GM19455 (cell line): ENCODE results near the gene CNNM4.

Experiments
- ATAC-seq: cut with Tn5 transposase; IDR thresholded peaks from one replicate; pipeline ENCODE4 v1.9.1; 2021; ENCODE audit not compliant: unreplicated experiment

CNNM4 gene

DNA sequence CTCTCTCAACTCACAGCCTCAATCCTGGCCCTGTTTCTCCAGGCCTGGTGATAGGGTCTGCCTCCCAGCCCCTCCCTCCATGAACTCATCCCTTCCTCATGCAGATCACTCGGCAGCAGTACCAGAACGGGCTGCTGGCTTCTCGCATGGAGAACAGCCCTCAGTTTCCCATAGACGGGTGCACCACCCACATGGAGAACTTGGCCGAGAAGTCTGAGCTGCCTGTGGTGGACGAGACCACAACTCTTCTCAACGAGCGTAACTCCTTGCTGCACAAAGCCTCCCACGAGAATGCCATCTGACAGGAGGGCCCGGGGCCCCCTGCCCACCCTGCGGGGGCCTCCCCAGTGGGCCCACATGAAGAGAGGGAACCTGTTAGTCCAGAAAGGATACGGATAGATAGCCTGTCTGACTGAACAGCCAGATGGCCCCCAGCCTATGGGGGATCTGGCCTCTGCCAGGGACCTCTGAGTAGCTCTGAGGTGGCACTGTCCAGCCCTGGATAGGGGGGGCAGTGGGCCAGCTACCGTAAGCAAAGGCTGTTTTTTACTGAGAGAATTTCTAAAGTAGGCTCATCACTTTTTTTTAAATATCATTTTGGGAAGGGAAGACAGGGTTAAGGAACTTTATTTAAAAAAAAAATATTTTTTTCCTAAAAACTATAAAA is 48.6 kb downstream of the CNNM4 start:
- no peak for ATAC-seq

- ATAC-seq: no peak
Observed at GRCh38 chr2:96809951-96810782, 49.5 kb downstream of the CNNM4 start.

- ATAC-seq: no peak
Observed at GRCh38 chr2:96810783-96811192, 50.1 kb downstream of the CNNM4 start.

GRCh38 chr2:96811917-96812316 is 51.2 kb downstream of the CNNM4 start:
- no peak for ATAC-seq

GRCh38 chr2:96813656-96814055 is 53.0 kb downstream of the CNNM4 start:
- ATAC-seq: no peak

GRCh38 chr2:96815326-96816126 is 54.8 kb downstream of the CNNM4 start:
- ATAC-seq: peak; percentile 13

- peak; percentile 86 for ATAC-seq
Observed at GRCh38 chr2:96816127-96816835, 55.6 kb downstream of the CNNM4 start, which contains the start of gene CNNM3. CNNM3 (plus strand) TSS chr2:96816268; CDS start chr2:96816278, 10 bp downstream.

DNA sequence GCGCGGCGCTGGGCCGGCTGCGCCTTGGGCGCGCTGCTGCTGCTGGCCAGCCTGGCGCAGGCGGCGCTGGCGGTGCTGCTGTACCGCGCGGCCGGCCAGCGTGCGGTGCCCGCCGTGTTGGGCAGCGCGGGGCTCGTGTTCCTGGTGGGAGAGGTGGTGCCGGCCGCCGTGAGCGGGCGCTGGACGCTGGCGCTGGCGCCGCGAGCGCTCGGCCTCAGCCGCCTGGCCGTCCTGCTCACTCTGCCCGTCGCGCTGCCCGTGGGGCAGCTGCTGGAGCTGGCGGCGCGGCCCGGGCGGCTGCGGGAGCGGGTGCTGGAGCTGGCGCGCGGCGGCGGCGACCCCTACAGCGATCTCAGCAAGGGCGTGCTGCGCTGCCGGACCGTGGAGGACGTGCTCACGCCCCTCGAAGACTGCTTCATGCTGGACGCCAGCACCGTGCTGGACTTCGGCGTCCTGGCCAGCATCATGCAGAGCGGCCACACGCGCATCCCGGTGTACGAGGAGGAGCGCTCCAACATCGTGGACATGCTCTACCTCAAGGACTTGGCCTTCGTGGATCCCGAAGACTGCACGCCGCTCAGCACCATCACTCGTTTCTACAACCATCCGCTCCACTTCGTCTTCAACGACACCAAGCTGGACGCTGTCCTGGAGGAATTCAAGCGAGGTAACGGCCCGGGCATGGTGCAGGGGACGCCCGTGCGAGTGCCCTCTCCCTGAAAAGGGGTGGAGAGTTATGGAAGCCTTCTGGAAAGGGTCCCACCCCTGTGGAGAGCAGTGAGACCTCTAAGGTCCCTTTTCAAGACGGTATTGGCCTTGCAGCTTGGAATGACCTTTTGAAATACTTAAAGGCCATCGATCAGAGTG is 56.4 kb downstream of the CNNM4 start:
- no peak for ATAC-seq

DNA sequence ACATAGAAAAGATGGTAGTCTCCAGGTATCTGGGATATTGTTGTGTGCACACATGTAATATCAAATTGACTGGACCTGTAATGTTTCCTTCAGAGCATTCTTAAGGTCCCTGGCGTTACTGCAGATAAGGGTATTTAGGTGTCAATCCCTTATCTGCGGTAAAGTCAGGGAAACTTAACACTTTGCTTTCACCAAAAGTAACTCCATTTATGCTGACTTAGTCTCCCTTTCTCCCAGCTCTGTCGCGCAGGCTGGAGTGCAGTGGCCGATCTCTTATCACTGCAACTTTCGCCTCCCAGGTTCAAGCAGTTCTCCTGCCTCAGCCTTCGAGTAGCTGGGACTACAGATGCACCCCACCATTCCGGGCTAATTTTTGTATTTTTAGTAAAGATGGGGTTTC is 57.2 kb downstream of the CNNM4 start:
- no peak for ATAC-seq

DNA sequence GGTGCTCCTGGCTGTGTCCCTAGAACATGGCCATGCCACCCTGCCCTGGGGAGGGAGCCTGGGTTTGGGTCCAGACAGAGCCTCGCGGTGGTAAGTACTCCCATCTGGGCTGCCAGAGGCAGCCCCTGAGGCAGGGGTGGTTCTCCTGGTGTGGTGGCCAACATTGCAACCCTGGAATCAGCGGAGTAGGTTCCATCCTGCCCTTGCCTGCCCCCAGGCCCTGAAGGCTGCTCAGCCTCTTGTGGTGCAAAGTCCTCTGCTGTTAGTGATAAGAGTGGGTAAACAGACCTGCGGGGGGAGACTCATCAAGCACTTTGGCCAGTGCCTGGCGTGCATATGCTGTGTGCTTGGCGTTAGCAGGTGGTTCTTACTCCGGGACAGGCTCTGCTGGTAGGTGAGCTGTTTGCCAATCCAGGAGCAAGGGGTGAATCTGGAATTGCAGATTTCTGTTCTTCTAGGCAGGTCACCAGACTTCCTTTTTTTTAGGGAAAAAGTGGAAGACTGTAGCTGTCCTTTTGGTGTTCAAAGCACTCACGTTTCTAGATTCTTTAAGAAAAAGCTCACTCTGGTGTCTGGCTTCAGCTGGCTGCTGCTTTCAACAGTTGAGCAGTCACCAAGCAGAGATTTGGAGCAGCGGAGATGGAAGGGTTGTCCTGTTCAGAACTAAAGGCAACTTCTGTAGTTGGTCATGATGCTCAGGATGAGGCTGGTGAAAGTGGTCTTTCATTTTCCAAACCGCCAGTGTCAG is 58.6 kb downstream of the CNNM4 start:
- no peak for ATAC-seq

GRCh38 chr2:96819876-96820511 is 59.3 kb downstream of the CNNM4 start:
- ATAC-seq: no peak

DNA sequence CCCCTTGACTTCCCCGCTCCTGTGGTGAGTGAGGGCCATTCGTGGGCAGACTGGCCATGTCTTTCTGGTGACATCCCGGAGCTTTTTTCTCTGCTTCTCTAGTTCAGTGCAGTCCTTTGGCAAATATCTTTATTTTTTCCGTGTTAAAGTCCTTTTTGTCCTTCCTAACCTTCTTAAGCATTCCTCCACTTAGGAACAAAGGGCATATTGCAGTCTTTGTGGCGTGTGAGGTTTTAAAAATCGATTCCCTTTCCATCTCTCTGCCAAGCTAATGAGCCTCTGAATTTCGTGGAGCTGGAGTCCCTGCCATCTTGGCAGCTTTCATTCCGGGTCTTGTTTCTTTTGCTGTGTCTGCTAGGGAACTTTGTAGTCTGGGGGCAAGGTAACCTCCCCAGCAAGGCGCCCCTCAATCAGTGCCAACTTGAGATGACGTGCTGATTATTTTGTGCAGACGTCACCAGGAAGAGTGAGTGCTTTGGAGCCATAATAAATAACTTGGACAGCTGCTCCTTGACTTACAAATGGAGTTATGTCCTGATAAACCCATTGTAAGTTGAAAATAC is 60.5 kb downstream of the CNNM4 start:
- no peak for ATAC-seq

GRCh38 chr2:96822786-96823185 is 62.1 kb downstream of the CNNM4 start:
- ATAC-seq: no peak

GRCh38 chr2:96823198-96823597 is 62.5 kb downstream of the CNNM4 start:
- ATAC-seq: no peak

DNA sequence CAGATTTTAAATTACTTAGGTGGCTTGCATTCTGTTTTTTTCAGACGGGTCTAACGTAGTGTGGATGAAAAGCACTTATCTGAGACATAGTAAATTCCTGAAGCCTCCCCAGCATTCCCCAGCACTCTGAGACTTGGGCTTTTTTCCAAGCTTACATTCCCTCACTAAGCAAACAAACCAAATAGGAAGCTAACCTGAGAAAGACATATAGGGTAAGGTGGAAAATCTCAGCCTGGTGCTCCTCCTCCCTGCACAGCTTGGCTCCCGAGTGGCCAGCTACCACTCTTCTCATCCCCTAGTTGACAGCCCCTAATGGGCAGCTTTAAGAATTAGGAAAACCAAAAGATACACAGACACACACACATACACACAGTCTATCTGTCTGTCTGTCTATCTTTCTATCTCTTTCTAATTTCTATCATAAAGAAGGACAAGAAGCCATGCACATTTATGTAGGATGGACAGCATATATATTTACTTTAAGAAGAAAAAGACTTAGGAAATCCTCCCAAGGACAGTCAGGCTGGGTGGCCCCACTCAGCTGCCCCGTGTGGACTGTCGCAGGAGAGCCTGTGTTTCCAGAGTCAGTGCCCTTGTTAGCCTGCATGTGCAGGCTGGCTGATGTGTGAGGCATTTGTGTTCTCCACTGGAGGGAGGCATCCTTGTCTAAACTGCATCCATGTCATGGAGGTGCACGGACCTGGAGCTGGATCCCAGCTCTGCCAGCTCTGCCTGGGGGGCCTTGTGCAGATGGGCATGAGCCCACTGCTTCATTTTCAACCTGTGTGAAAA is 63.6 kb downstream of the CNNM4 start:
- no peak for ATAC-seq

DNA sequence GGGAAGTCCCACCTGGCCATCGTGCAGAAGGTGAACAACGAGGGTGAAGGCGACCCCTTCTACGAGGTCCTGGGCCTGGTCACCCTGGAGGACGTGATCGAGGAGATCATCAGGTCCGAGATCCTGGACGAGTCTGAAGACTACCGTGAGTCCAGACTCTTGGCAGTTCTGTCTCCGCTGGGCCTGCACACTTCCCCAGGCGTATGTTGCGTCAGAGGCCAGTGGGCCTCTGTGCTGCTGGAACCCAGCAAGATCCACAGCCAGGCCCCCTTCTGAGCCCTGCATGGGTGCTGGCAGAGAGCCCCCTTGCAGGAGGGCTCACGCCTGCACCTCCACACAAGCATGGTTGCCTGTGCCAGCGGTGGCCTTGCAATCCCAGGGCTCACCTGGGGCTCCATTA is 64.4 kb downstream of the CNNM4 start:
- ATAC-seq: no peak

DNA sequence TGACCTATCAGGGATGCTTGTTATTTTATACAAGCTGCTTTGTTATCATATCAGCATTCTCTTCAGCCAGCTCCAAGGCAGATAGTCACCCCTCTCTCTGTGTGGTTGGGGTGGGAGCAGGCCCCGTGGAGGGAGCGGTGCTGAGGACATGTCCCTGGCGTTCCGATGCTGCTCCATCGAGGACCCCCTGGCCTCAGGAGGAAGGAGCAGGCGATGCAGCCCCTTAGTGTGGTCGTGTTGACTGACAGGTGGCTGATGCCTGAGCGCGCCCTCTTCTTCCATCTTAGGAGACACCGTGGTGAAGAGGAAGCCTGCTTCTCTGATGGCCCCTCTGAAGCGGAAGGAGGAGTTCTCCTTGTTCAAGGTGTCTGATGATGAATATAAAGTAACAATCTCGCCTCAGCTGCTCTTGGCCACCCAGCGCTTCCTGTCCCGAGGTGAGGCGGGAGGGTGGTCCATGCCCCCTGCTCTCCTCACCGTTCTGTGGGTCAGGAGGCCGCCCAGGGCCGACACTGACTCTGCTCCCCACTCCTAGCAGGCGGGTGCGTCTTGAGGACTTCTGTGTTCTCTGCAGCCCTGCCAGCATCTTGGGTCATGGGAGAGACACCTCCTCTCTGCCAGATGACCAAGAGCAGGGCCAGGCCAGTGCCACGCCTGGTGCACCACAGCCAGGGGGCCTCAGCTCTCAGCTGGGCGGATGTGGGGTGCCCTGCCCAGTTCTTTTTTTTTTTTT is 66.0 kb downstream of the CNNM4 start:
- ATAC-seq: no peak
